ENCODE measurements around the gene SGCD.
A peak's percentile ranks its signal among the peaks of the same experiment; 100 is the strongest.

Gene SGCD

GRCh38 chr5:156523607-156524006 lies 196.6 kb downstream of the SGCD start:
- DNase-seq = no peak

- DNase-seq = peak; percentile 57
These were observed 199.3 kb downstream of the SGCD start for GRCh38 chr5:156526081-156526925.

GRCh38 chr5:156527611-156528010 lies 200.6 kb downstream of the SGCD start:
- no peak for DNase-seq

- no peak for DNase-seq
These were observed 201.7 kb downstream of the SGCD start for GRCh38 chr5:156528673-156529072.

GRCh38 chr5:156529892-156530291 lies 202.9 kb downstream of the SGCD start:
- no peak for DNase-seq

GRCh38 chr5:156531199-156531598 lies 204.2 kb downstream of the SGCD start:
- no peak for DNase-seq

GRCh38 chr5:156532921-156533320 lies 206.0 kb downstream of the SGCD start:
- no peak for DNase-seq

- no peak for DNase-seq
These were observed 207.1 kb downstream of the SGCD start for GRCh38 chr5:156534085-156534484.

- DNase-seq = no peak
These were observed 208.0 kb downstream of the SGCD start for GRCh38 chr5:156534906-156535485.

- no peak for DNase-seq
These were observed 213.5 kb downstream of the SGCD start for GRCh38 chr5:156540491-156540890.

- no peak for DNase-seq
These were observed 214.6 kb downstream of the SGCD start for GRCh38 chr5:156541582-156541981.

GRCh38 chr5:156543348-156544145 lies 216.6 kb downstream of the SGCD start:
- peak; percentile 8 for DNase-seq

- DNase-seq = no peak
These were observed 225.9 kb downstream of the SGCD start for GRCh38 chr5:156552855-156553358.

GRCh38 chr5:156556666-156557406 lies 229.9 kb downstream of the SGCD start:
- DNase-seq = no peak

- DNase-seq = peak; percentile 35
These were observed 233.0 kb downstream of the SGCD start for GRCh38 chr5:156560002-156560401.

- DNase-seq = no peak
These were observed 234.7 kb downstream of the SGCD start for GRCh38 chr5:156561651-156562050.

GRCh38 chr5:156570615-156571014 lies 243.7 kb downstream of the SGCD start:
- DNase-seq = no peak

- no peak for DNase-seq
These were observed 254.8 kb downstream of the SGCD start for GRCh38 chr5:156581725-156582124.

GRCh38 chr5:156582193-156582598 lies 255.2 kb downstream of the SGCD start:
- no peak for DNase-seq

GRCh38 chr5:156584871-156585270 lies 257.9 kb downstream of the SGCD start:
- no peak for DNase-seq

- no peak for DNase-seq
These were observed 259.0 kb downstream of the SGCD start for GRCh38 chr5:156585999-156586398.

- DNase-seq = no peak
These were observed 260.0 kb downstream of the SGCD start for GRCh38 chr5:156587012-156587411.

GRCh38 chr5:156588306-156588705 lies 261.3 kb downstream of the SGCD start:
- no peak for DNase-seq
